ENCODE measurements around the gene FAR1.

The FAR1 gene

DNA sequence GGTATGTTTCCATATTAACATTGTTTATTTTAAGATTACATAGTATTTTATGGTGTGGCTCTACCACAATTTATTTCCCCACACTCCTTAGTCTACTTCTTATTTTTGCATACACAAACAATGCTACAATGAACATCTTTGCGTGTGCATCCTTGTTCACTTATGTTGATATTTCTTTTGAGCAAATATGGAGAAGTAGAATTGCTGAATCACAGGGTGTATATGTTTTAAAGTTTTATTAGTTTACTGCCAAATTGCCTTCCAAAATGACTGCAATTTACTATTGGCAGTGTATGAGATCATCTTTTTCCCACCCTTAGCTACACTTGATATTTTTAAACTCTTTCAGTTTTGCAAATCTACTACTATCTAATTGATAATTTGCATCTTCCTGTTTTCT, 38.7 kb upstream of the FAR1 start:
- TF ChIP-seq, protein P1, sequence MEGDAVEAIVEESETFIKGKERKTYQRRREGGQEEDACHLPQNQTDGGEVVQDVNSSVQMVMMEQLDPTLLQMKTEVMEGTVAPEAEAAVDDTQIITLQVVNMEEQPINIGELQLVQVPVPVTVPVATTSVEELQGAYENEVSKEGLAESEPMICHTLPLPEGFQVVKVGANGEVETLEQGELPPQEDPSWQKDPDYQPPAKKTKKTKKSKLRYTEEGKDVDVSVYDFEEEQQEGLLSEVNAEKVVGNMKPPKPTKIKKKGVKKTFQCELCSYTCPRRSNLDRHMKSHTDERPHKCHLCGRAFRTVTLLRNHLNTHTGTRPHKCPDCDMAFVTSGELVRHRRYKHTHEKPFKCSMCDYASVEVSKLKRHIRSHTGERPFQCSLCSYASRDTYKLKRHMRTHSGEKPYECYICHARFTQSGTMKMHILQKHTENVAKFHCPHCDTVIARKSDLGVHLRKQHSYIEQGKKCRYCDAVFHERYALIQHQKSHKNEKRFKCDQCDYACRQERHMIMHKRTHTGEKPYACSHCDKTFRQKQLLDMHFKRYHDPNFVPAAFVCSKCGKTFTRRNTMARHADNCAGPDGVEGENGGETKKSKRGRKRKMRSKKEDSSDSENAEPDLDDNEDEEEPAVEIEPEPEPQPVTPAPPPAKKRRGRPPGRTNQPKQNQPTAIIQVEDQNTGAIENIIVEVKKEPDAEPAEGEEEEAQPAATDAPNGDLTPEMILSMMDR (IDR thresholded peaks at IDR 0.05; ENCODE audit: borderline replicate concordance, extremely low read depth, low read length, poor library complexity, severe bottlenecking) = no peak
- no peak for TF ChIP-seq EZH2 (IDR thresholded peaks at IDR 0.05; ENCODE audit: borderline replicate concordance, low read depth, low read length, severe bottlenecking)
- no peak for DNase-seq
- Histone ChIP-seq H4K20me1 (ENCODE audit: insufficient read depth, low read length) (no peaks in the 10 kb centered on the region), H3K79me2 (ENCODE audit: insufficient read depth, low read length) (no peaks in the 10 kb centered on the region), H3K27ac (ENCODE audit: low read length) (no peak overlapping the region), H3K9me3 (ENCODE audit: insufficient read depth, low read length, severe bottlenecking) (no peaks in the 10 kb centered on the region), H3K4me2 (ENCODE audit: insufficient read depth, low read length) (no peak overlapping the region), H3K9ac (ENCODE audit: low read depth, low read length) (no peak overlapping the region), H2AFZ (ENCODE audit: low read depth, low read length) (no peak overlapping the region), H3K36me3 (ENCODE audit: insufficient read depth, low read length) (no peaks in the 10 kb centered on the region), H3K27me3 (ENCODE audit: insufficient read depth, low read length, poor library complexity) (peaks cover 4% of the 10 kb centered on the region), H3K4me1 (ENCODE audit: insufficient read depth, low read length) (no peaks in the 10 kb centered on the region), H3K4me3 (ENCODE audit: low read depth in 1 of 2, low read length in 2 of 2) (no peak overlapping the region)
- ATAC-seq (ENCODE audit: insufficient read depth, low read depth) = no peak

DNA sequence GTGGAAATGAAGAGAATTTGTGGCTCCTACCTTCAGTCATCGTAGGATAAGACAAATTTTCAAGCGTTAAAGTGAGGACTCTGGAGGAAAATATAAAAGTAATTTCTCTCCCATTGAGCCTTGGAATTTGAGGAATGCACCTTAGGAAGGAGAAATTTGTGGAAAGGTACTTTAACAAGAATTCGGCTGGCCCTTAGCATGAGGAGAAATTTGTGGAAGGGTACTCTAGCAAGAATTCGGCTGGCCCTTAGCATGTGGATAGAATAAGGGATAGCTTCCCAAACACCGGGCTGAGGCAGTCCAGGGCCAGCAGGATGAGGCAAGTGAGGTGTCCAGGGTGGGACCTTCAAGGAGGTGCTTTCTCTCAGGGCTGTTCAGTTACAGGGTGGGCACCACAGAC, 33.2 kb upstream of the FAR1 start:
- no peak overlapping the region for H3K9ac ChIP-seq (ENCODE audit: low read depth, low read length)
- TF ChIP-seq, protein P1 (IDR thresholded peaks at IDR 0.05; ENCODE audit: borderline replicate concordance, extremely low read depth, low read length, poor library complexity, severe bottlenecking) = no peak
- TF ChIP-seq EZH2 (IDR thresholded peaks at IDR 0.05; ENCODE audit: borderline replicate concordance, low read depth, low read length, severe bottlenecking) = no peak
- H3K79me2 ChIP-seq (ENCODE audit: insufficient read depth, low read length) = no peaks in the 10 kb centered on the region
- H3K4me2 ChIP-seq (ENCODE audit: insufficient read depth, low read length) = no peak overlapping the region
- no peaks in the 10 kb centered on the region for H4K20me1 ChIP-seq (ENCODE audit: insufficient read depth, low read length)
- no peak overlapping the region for H3K27ac ChIP-seq (ENCODE audit: low read length)
- DNase-seq = no peak
- H3K4me3 ChIP-seq (ENCODE audit: low read depth in 1 of 2, low read length in 2 of 2) = no peak overlapping the region
- no peak for ATAC-seq (ENCODE audit: insufficient read depth, low read depth)
- H2AFZ ChIP-seq (ENCODE audit: low read depth, low read length) = no peak overlapping the region
- H3K27me3 ChIP-seq (ENCODE audit: insufficient read depth, low read length, poor library complexity) = peaks cover 4% of the 10 kb centered on the region
- no peaks in the 10 kb centered on the region for H3K36me3 ChIP-seq (ENCODE audit: insufficient read depth, low read length)
- no peaks in the 10 kb centered on the region for H3K4me1 ChIP-seq (ENCODE audit: insufficient read depth, low read length)
- H3K9me3 ChIP-seq (ENCODE audit: insufficient read depth, low read length, severe bottlenecking) = no peaks in the 10 kb centered on the region

DNA sequence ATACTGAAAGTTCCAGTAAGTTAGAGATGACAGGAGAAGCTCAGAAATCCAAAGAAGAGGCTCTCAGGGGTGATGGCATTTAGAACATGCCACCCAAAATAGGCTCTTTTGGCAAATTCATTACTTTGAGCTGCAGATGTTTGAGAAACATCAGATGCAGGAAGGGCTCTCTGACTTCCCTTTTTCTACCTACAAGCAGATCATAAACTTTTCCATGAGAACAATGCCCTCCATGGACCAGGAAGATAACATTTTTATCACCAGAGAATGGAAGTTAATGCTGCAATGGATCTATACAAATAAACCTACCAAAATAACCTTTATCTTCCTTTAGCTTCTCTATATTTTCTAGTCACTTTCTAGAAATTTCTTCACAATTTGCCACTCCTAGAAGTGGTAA, 32.7 kb upstream of the FAR1 start:
- no peaks in the 10 kb centered on the region for H3K4me1 ChIP-seq (ENCODE audit: insufficient read depth, low read length)
- no peak for DNase-seq
- no peak overlapping the region for H3K9ac ChIP-seq (ENCODE audit: low read depth, low read length)
- no peak for ATAC-seq (ENCODE audit: insufficient read depth, low read depth)
- H2AFZ ChIP-seq (ENCODE audit: low read depth, low read length) = no peak overlapping the region
- no peak overlapping the region for H3K27ac ChIP-seq (ENCODE audit: low read length)
- no peaks in the 10 kb centered on the region for H3K79me2 ChIP-seq (ENCODE audit: insufficient read depth, low read length)
- H3K4me3 ChIP-seq (ENCODE audit: low read depth in 1 of 2, low read length in 2 of 2) = no peak overlapping the region
- H3K27me3 ChIP-seq (ENCODE audit: insufficient read depth, low read length, poor library complexity) = peaks cover 4% of the 10 kb centered on the region
- TF ChIP-seq, protein P1 (IDR thresholded peaks at IDR 0.05; ENCODE audit: borderline replicate concordance, extremely low read depth, low read length, poor library complexity, severe bottlenecking) = no peak
- no peaks in the 10 kb centered on the region for H3K36me3 ChIP-seq (ENCODE audit: insufficient read depth, low read length)
- no peaks in the 10 kb centered on the region for H3K9me3 ChIP-seq (ENCODE audit: insufficient read depth, low read length, severe bottlenecking)
- H4K20me1 ChIP-seq (ENCODE audit: insufficient read depth, low read length) = no peaks in the 10 kb centered on the region
- H3K4me2 ChIP-seq (ENCODE audit: insufficient read depth, low read length) = no peak overlapping the region
